HG03457 (cell line): ENCODE results near the gene CFAP99.

Source experiments
- ATAC-seq: cut with Tn5 transposase; IDR thresholded peaks from one replicate; pipeline ENCODE4 v1.9.1; 2021; ENCODE audit warnings: moderate number of reproducible peaks; ENCODE audit not compliant: unreplicated experiment

Gene CFAP99

GRCh38 chr4:2445130-2445529, 26.4 kb downstream of the CFAP99 start:
- no peak for ATAC-seq

GRCh38 chr4:2445571-2445970, 26.8 kb downstream of the CFAP99 start:
- ATAC-seq, result no peak

- ATAC-seq, result no peak
Measured at GRCh38 chr4:2446656-2447564, 28.2 kb downstream of the CFAP99 start.

- no peak for ATAC-seq
Measured at GRCh38 chr4:2448589-2448988, 29.8 kb downstream of the CFAP99 start.

GRCh38 chr4:2449051-2449450, 30.3 kb downstream of the CFAP99 start:
- no peak for ATAC-seq

GRCh38 chr4:2449511-2450392, 31.0 kb downstream of the CFAP99 start:
- no peak for ATAC-seq

- ATAC-seq, result no peak
Measured at GRCh38 chr4:2450394-2451035, 31.8 kb downstream of the CFAP99 start.

- ATAC-seq, result no peak
Measured at GRCh38 chr4:2451036-2451520, 32.3 kb downstream of the CFAP99 start.

GRCh38 chr4:2451821-2452785, 33.3 kb downstream of the CFAP99 start:
- ATAC-seq, result no peak

GRCh38 chr4:2457481-2458295, 38.9 kb downstream of the CFAP99 start:
- ATAC-seq, result no peak

GRCh38 chr4:2458546-2459491, 40.1 kb downstream of the CFAP99 start:
- ATAC-seq, result no peak

- ATAC-seq, result no peak
Measured at GRCh38 chr4:2459589-2460349, 41.0 kb downstream of the CFAP99 start.

- no peak for ATAC-seq
Measured at GRCh38 chr4:2461246-2461960, 42.6 kb downstream of the CFAP99 start.

GRCh38 chr4:2462218-2462991, 43.6 kb downstream of the CFAP99 start:
- peak; percentile 54 for ATAC-seq

GRCh38 chr4:2462992-2463762, 44.4 kb downstream of the CFAP99 start:
- ATAC-seq, result no peak
